Measurements from ENCODE around the gene LILRA6.
"Not testable (repeated sequence)": the region's sequence is repeated elsewhere in the genome, so short reads cannot be mapped to it uniquely, and the experiment has no call there.

Gene LILRA6

GRCh38 chr19:54233941-54234340 lies 8.6 kb downstream of the LILRA6 start:
- TF ChIP-seq, protein P1, sequence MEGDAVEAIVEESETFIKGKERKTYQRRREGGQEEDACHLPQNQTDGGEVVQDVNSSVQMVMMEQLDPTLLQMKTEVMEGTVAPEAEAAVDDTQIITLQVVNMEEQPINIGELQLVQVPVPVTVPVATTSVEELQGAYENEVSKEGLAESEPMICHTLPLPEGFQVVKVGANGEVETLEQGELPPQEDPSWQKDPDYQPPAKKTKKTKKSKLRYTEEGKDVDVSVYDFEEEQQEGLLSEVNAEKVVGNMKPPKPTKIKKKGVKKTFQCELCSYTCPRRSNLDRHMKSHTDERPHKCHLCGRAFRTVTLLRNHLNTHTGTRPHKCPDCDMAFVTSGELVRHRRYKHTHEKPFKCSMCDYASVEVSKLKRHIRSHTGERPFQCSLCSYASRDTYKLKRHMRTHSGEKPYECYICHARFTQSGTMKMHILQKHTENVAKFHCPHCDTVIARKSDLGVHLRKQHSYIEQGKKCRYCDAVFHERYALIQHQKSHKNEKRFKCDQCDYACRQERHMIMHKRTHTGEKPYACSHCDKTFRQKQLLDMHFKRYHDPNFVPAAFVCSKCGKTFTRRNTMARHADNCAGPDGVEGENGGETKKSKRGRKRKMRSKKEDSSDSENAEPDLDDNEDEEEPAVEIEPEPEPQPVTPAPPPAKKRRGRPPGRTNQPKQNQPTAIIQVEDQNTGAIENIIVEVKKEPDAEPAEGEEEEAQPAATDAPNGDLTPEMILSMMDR (IDR thresholded peaks at IDR 0.05; ENCODE audit: low read depth, low read length) = no peak
- no peak for DNase-seq (ENCODE audit: extremely low read depth, low read depth)

DNA sequence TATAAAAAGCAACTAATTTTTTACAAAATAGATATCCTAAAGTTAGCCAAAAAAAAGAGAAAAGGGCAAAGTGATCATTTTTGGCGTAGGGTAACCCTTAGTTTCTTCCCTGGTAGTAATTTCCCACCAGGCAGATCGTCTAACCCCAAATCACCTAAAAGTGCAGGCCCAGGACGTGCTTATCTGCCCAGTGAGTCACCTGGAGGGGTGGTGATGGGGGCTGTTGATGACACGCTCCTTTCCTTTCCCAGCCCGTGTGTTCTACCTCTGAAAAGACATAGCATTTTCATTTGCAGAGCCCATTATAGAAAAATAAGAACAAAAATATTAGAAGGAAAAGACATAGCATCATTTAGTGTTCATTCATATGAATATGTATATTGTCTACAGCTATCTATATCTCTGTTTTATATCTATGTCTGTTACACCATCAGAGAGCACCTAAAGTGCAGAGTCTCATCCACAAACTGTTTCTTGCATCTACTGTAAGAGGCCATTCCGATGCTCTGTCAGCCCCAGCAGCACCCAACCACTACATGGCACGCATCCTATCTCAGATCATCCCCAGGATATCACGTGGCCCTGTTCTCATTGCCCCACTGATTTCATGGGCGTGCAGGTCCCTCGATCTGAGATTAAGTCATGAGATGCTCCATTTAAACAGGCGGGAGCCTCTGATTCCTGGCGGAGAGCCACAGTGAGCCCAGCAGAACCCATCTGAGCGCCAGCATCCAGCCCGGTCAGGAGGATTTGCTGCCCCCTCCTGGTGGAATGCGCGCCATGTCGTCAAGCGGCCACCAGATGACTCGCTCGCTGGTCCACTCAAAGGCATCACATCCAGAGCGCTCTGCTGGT lies 11.3 kb downstream of the LILRA6 start:
- DNase-seq (ENCODE audit: extremely low read depth, low read depth) = peak; percentile 37
- TF ChIP-seq, protein P1 (IDR thresholded peaks at IDR 0.05; ENCODE audit: low read depth, low read length) = no peak; the same call in none of the 2 replicates

DNA sequence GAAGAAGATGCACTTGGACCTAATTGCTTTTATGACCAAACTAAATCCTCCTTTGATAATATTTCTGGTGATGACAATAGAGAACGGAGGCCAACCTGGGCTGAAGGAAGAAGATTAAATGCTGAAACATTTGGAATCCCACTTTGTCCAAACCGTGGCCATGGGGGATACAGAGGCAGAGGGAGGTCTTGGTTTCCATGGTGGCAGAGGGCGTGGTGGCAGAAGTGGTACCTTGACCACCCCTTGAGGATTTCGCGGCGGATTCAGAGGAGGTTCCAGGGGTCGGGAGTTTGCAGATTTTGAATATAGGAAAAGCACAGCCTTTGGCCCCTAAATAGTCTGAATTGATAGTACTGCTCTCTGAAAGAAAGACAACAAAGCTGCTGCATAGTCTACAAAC lies 12.6 kb downstream of the LILRA6 start:
- TF ChIP-seq, protein P1 (IDR thresholded peaks at IDR 0.05; ENCODE audit: low read depth, low read length) = no peak
- no peak for DNase-seq (ENCODE audit: extremely low read depth, low read depth)

- DNase-seq (ENCODE audit: extremely low read depth, low read depth) = no peak
- TF ChIP-seq, protein P1 (IDR thresholded peaks at IDR 0.05; ENCODE audit: low read depth, low read length) = no peak
Measured at GRCh38 chr19:54229146-54229545, 13.4 kb downstream of the LILRA6 start.

DNA sequence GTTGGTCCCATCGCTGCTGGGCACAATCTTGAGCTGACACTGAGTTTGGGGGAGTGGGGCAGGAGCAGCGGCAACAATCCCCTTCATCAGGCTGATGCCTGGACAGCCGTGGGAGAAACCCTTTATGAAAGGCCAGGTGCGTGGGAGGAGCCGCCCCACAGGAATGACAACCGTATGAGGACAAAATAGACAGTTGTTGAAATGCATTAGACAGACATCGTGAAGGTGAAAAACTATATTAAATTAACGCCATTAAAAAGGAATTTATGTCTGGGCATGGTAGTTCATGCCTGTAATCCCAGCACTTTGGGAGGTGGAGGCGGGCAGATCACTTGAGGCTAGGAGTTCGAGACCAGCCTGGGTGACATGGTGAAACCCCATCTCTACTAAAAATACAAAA lies 18.0 kb downstream of the LILRA6 start:
- DNase-seq (ENCODE audit: extremely low read depth, low read depth) = not testable (repeated sequence)

DNA sequence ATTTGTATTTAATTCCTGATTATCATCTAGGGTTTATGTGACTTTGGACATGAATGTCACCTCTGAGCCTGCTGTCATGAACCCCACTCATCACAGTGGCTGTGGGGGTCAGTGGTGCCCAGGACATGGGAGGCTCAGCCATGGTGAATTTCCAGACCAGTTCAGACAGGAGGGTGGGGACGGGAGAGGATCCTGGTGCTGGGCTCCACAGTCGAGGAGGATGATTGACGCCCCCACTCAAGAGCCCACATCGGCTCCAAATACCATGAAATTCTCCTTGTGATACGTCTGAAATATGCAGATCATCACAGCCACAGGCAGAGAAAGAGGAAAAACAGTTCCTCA lies 18.7 kb downstream of the LILRA6 start:
- not testable (repeated sequence) for DNase-seq (ENCODE audit: extremely low read depth, low read depth)

GRCh38 chr19:54223277-54223936 lies 19.2 kb downstream of the LILRA6 start:
- DNase-seq (ENCODE audit: extremely low read depth, low read depth) = not testable (repeated sequence)

- not testable (repeated sequence) for DNase-seq (ENCODE audit: extremely low read depth, low read depth)
Measured at GRCh38 chr19:54222474-54223276, 19.9 kb downstream of the LILRA6 start, which contains the start of gene LILRB3. LILRB3 (minus strand) TSS chr19:54223007; CDS start chr19:54222976, 31 bp downstream.

DNA sequence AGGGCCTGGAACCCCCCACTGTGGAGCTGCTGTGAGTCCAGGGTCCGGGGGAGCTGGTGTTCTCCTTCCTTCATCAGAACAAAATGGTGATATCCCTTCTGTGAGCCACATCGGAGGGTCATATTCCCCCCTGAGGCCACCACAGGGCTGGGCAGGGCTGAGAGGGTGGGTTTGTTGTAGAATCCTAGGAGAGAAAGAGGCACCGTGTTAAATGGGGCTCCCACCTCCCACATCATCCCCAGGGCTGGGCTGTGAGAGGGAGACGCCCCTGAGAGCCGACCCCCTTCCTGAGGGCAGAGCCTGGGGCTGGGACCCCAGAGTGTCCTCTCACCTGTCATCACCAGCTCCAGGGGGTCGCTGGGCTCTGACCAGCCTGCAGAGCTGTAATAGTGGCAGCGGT lies 20.6 kb downstream of the LILRA6 start:
- DNase-seq (ENCODE audit: extremely low read depth, low read depth) = not testable (repeated sequence)

GRCh38 chr19:54219702-54220101 lies 22.9 kb downstream of the LILRA6 start:
- not testable (repeated sequence) for DNase-seq (ENCODE audit: extremely low read depth, low read depth)
